Liver (tissue), 3 donors: ENCODE results near the gene KPNA5.

Source experiments
- GABPA ChIP-seq, 2 donors: IDR thresholded peaks in 1 of 2; conservative IDR thresholded peaks in 1 of 2; 2 replicates each; pipeline ENCODE4 v1.6.1; 2016; ENCODE audit warnings: antibody characterized with exemption in 2 of 2, mild to moderate bottlenecking in 1 of 2, moderate library complexity in 1 of 2
- NR2F2 ChIP-seq: IDR thresholded peaks from 2 replicates; pipeline ENCODE4 v1.6.1; 2016; ENCODE audit warnings: antibody characterized with exemption
- TF ChIP-seq, protein P1 (sequence below): fragments of 150-350 bp; IDR thresholded peaks from 2 replicates; pipeline ENCODE4 v1.5.1; 2017; ENCODE audit warnings: improper control_type of control experiment, low read depth, low read length; ENCODE audit not compliant: missing input control
- donor health status: healthy.
- donor health status: healthy.

- TF ChIP-seq, protein P1, sequence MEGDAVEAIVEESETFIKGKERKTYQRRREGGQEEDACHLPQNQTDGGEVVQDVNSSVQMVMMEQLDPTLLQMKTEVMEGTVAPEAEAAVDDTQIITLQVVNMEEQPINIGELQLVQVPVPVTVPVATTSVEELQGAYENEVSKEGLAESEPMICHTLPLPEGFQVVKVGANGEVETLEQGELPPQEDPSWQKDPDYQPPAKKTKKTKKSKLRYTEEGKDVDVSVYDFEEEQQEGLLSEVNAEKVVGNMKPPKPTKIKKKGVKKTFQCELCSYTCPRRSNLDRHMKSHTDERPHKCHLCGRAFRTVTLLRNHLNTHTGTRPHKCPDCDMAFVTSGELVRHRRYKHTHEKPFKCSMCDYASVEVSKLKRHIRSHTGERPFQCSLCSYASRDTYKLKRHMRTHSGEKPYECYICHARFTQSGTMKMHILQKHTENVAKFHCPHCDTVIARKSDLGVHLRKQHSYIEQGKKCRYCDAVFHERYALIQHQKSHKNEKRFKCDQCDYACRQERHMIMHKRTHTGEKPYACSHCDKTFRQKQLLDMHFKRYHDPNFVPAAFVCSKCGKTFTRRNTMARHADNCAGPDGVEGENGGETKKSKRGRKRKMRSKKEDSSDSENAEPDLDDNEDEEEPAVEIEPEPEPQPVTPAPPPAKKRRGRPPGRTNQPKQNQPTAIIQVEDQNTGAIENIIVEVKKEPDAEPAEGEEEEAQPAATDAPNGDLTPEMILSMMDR: no peak
- TF ChIP-seq NR2F2 (no peak), GABPA (IDR thresholded peaks at IDR 0.05 in 1 of 2, conservative IDR thresholded peaks at IDR 0.05 in 1 of 2) (no peak)
Observed at GRCh38 chr6:116691154-116691553, 10.1 kb downstream of the KPNA5 start.
